Measurements from ENCODE around the gene ESAM. TPM values are rescaled to one million over a fixed set of nuclear protein-coding genes. Genes with fewer than 3 reads are reported as not detected.
A peak's percentile ranks its signal among the peaks of the same experiment; 100 is the strongest.

The ESAM gene
- total and polyA plus RNA-seq, 2 of the 8 experiments (the other 6 are each of a cell fraction or from before 2014, with no cell fraction given) = 0.09 TPM; not detected in 1

DNA sequence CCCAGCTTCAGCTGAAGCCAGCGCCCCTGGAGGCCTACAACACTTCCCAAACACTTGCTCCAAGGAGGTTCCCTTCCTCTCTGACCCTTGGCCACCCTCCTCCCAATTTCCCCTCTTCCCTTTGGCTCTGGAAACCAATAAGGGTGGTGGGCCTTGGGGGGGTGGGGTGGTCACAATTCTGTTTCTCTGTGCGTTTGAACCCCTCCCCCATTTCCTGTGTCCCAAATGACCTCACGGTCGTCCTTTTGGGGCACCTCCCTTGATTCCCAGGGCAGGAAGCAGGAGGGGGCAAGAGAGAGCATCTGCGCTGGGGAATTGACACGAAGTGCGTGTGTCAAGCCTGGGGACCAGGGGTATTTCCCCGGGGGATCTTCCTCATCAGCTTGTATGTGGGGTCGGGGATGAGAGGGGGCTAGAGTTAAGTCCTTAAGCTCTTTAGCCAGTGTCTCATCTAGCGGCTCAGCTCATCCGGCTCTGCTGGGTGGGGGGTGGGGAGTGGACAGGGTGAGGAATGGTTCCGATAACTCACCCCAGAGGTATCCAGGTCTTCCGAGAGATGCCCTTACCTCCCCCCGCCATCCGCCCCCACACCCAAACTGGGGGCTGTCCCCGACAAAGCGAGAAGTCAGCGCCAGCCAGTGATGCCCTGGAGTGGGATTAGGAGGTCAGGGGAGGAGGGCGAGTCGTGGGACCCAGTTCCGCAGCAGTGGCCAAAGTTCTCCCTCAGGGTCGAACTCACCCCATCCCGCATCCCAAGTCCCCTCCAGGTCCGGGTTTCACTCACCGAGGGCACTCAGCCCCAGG is 587 bp downstream of the ESAM start:
- Histone ChIP-seq H2BK12ac (ENCODE audit: low read depth, low read length) (0 out of 2 replicates have a peak overlapping the region, but pooled peaks have one; percentile 9), H3K27ac (ENCODE audit: low read depth, low read length) (no peak overlapping the region), H2BK15ac (ENCODE audit: low read length) (no peak overlapping the region), H3K9me3 (ENCODE audit: insufficient read depth in 2 of 2, low read depth in 1 of 2, low read length in 1 of 2) (no peaks in the 10 kb centered on the region), H3K9ac (replicated peaks in 1 of 4; ENCODE audit: extremely low read depth in 1 of 4, low read depth in 3 of 4, low read length in 3 of 4) (no peak overlapping the region), H3K14ac (ENCODE audit: insufficient read length) (no peak overlapping the region), H4K5ac (ENCODE audit: insufficient read length, low read depth, low read length) (no peak overlapping the region), H3K56ac (replicated peaks; ENCODE audit: insufficient read length, low read depth, low read length) (no peak overlapping the region), H4K20me1 (replicated peaks in 1 of 2; ENCODE audit: control insufficient read depth in 1 of 2, insufficient read depth in 2 of 2, low read length in 2 of 2) (peaks cover 20 to 31% of the 10 kb centered on the region in 2 experiments), H2BK5ac (ENCODE audit: low read depth, low read length) (no peak overlapping the region), H3K36me3 (ENCODE audit: control insufficient read depth in 2 of 4, insufficient read depth in 4 of 4, low read length in 3 of 4) (peaks cover under 1 to 3% (median 2%) of the 10 kb centered on the region in 4 experiments; a peak in 3 of 8 replicates), H2AK5ac (ENCODE audit: low read depth, low read length) (no peak overlapping the region), H3K79me2 (ENCODE audit: control insufficient read depth in 1 of 2, insufficient read depth in 2 of 2, low read length in 2 of 2) (no peaks in the 10 kb centered on the region), H3K23ac (ENCODE audit: insufficient read length) (no peak overlapping the region), H2BK120ac (replicated peaks; ENCODE audit: low read depth, low read length) (no peak overlapping the region), H3K27me3 (replicated peaks in 1 of 4; ENCODE audit: control insufficient read depth in 3 of 4, extremely low read depth in 1 of 4, insufficient read depth in 3 of 4, low read length in 3 of 4) (peaks cover 52 to 69% (median 64%) of the 10 kb centered on the region in 4 experiments), H3K4me3 (ENCODE audit: extremely low read depth in 1 of 4, insufficient read depth in 2 of 4, low read depth in 3 of 4, low read length in 4 of 4) (peak overlapping the region; percentile 30 to 67 (median 52)), H3K4me1 (replicated peaks in 1 of 4; ENCODE audit: control insufficient read depth in 3 of 4, insufficient read depth in 4 of 4, low read length in 3 of 4) (peaks cover 5 to 37% (median 24%) of the 10 kb centered on the region in 4 experiments), H3K4me2 (ENCODE audit: insufficient read depth in 1 of 2, low read depth in 2 of 2, low read length in 2 of 2) (peak overlapping the region; percentile 80 to 99), H3K18ac (ENCODE audit: extremely low read depth, low read length) (no peak overlapping the region), H4K91ac (replicated peaks; ENCODE audit: insufficient read length, low read length) (no peak overlapping the region), H2AFZ (ENCODE audit: low read length) (no peak overlapping the region), H4K8ac (ENCODE audit: extremely low read depth, insufficient read depth, low read length) (no peak overlapping the region), H3K23me2 (ENCODE audit: low read depth, low read length) (peaks cover 17% of the 10 kb centered on the region; the same call in 1 of the 2 replicates), H2BK20ac (ENCODE audit: low read length) (no peak overlapping the region), H3K4ac (replicated peaks; ENCODE audit: insufficient read length, low read depth, low read length) (no peak overlapping the region), H3K79me1 (ENCODE audit: low read depth, low read length) (no peaks in the 10 kb centered on the region)
- CTCF ChIA-PET (ENCODE audit: partially characterized antibody) = interaction anchor here (0.6 to 28.0 kb wide), 28 partner anchors 9 to 795 kb away, joined by 3 to 382 read pairs (median 6); partner anchors contain the start of genes MSANTD2, NRGN, ROBO3 and SIAE
- POLR2A ChIA-PET (ENCODE audit: partially characterized antibody) = interaction anchor here (0.6 to 4.2 kb wide), 11 partner anchors 9 to 90 kb away, joined by 3 to 26 read pairs (median 6); partner anchors contain the start of genes MSANTD2 and VSIG2
- no peak for FAIRE-seq
- 6% methylated on average over 21 of the region's 25 CpGs; no CpG with 5 or more reads in 1 of the 2 experiments for WGBS, 2 experiments (ENCODE audit: extremely low coverage in 1 of 2, insufficient coverage in 1 of 2, insufficient read length in 1 of 2, insufficient replicate concordance in 2 of 2, low coverage in 1 of 2, low lambda C conversion rate in 2 of 2, missing lambda C conversion rate in 1 of 2)
- DNase-seq (ENCODE audit: low read depth in 1 of 2, low spot score in 2 of 2) = peak in 1 of 2 experiments; percentile 57
- TF ChIP-seq HDAC6 (IDR thresholded peaks at IDR 0.05; ENCODE audit: low read depth, low read length) (no peak), JUND (IDR thresholded peaks at IDR 0.05; ENCODE audit: low read length) (no peak), RAD21 (IDR thresholded peaks at IDR 0.05 in 1 of 2, conservative IDR thresholded peaks at IDR 0.05 in 1 of 2; ENCODE audit: low read depth in 2 of 2, low read length in 2 of 2) (peak in 1 of 2 experiments; percentile 2; a peak in 1 of 4 replicates), KDM1A (IDR thresholded peaks at IDR 0.05; ENCODE audit: borderline replicate concordance, low read length) (no peak)
